MM.1S (cell line): Measurements from ENCODE around the gene CENPT.

Source experiments
- DNase-seq: peaks from one replicate; pipeline ENCODE4 v3.0.0-alpha.2; 2015
- H2AFZ ChIP-seq: fragments of 300-600 bp; sonication (generic); 2 replicates; pipeline ENCODE4 v1.6.0; 2016; ENCODE audit warnings: antibody characterized with exemption, low read length
- H3F3A ChIP-seq: fragments of 300-600 bp; sonication (generic); 2 replicates; pipeline ENCODE4 v1.6.1; 2016; ENCODE audit warnings: mild to moderate bottlenecking, antibody characterized with exemption, low read length, moderate library complexity, mixed read lengths; ENCODE audit not compliant: insufficient read depth
- H3K27ac ChIP-seq: fragments of 300-600 bp; sonication (generic); 2 replicates; pipeline ENCODE4 v1.5.1; 2016; ENCODE audit warnings: mild to moderate bottlenecking, low read length
- H3K27me3 ChIP-seq: fragments of 300-600 bp; sonication (generic); replicated peaks from 2 replicates; pipeline ENCODE4 v1.6.0; 2016; ENCODE audit warnings: low read length; ENCODE audit not compliant: insufficient read depth
- H3K36me3 ChIP-seq: fragments of 300-600 bp; sonication (generic); replicated peaks from 2 replicates; pipeline ENCODE4 v1.6.1; 2016; ENCODE audit warnings: mild to moderate bottlenecking, low read length, mixed read lengths; ENCODE audit not compliant: insufficient read depth
- H3K4me1 ChIP-seq: fragments of 300-600 bp; sonication (generic); 2 replicates; pipeline ENCODE4 v1.6.1; 2016; ENCODE audit warnings: low read length, mixed read lengths
- H3K4me2 ChIP-seq: fragments of 300-600 bp; sonication (generic); 2 replicates; pipeline ENCODE4 v1.6.0; 2016; ENCODE audit warnings: low read depth, low read length
- H3K4me3 ChIP-seq: fragments of 300-600 bp; sonication (generic); 2 replicates; pipeline ENCODE4 v1.5.1; 2016; ENCODE audit warnings: low read length, mixed read lengths
- H3K79me2 ChIP-seq: fragments of 300-600 bp; sonication (generic); 2 replicates; pipeline ENCODE4 v1.6.1; 2016; ENCODE audit warnings: mixed run types, low read length, mixed read lengths
- H3K9ac ChIP-seq: fragments of 300-600 bp; sonication (generic); 2 replicates; pipeline ENCODE4 v1.6.1; 2016; ENCODE audit warnings: low read length, mixed read lengths
- H3K9me2 ChIP-seq: fragments of 300-600 bp; sonication (generic); replicated peaks from 2 replicates; pipeline ENCODE4 v1.6.1; 2016; ENCODE audit warnings: mild to moderate bottlenecking, low read length, mixed read lengths; ENCODE audit not compliant: insufficient read depth
- H3K9me3 ChIP-seq: fragments of 300-600 bp; sonication (generic); replicated peaks from 2 replicates; pipeline ENCODE4 v1.6.1; 2016; ENCODE audit warnings: mild to moderate bottlenecking, low read length, mixed read lengths; ENCODE audit not compliant: insufficient read depth
- H4K20me1 ChIP-seq: fragments of 300-600 bp; sonication (generic); 2 replicates; pipeline ENCODE4 v1.6.1; 2016; ENCODE audit warnings: mild to moderate bottlenecking, low read length, moderate library complexity, mixed read lengths; ENCODE audit not compliant: insufficient read depth
- CTCF ChIP-seq: fragments of 300-600 bp; sonication (generic); IDR thresholded peaks from 2 replicates; pipeline ENCODE4 v1.5.1; 2016; ENCODE audit warnings: antibody characterized with exemption, low read length, mixed read lengths
- EZH2 ChIP-seq: fragments of 300-600 bp; sonication (generic); optimal IDR thresholded peaks from 2 replicates; pipeline ENCODE3; 2017; ENCODE audit warnings: low read depth, mild to moderate bottlenecking, antibody characterized with exemption, low read length, mixed read lengths
- EZH2phosphoT487 ChIP-seq: fragments of 300-600 bp; sonication (generic); IDR thresholded peaks from 2 replicates; pipeline ENCODE4 v1.6.1; 2018; ENCODE audit warnings: antibody characterized with exemption, low read length

The CENPT gene

GRCh38 chr16:67801241-67801640, 46.3 kb downstream of the CENPT start:
- no peaks in the 10 kb centered on the region for H3K27me3 ChIP-seq
- H3K9me2 ChIP-seq = no peaks in the 10 kb centered on the region
- no peaks in the 10 kb centered on the region for H4K20me1 ChIP-seq
- H3K79me2 ChIP-seq = peaks cover 89% of the 10 kb centered on the region
- TF ChIP-seq EZH2phosphoT487 (no peak), EZH2 (no peak)
- no peak overlapping the region for H3K9ac ChIP-seq
- no peak for DNase-seq
- H3K36me3 ChIP-seq = no peaks in the 10 kb centered on the region
- no peak overlapping the region for H3K4me3 ChIP-seq
- H2AFZ ChIP-seq = no peak overlapping the region
- H3K4me2 ChIP-seq = no peak overlapping the region
- no peak overlapping the region for H3K27ac ChIP-seq
- no peaks in the 10 kb centered on the region for H3K9me3 ChIP-seq
- H3F3A ChIP-seq = no peaks in the 10 kb centered on the region
- peaks cover 9% of the 10 kb centered on the region for H3K4me1 ChIP-seq

- Histone ChIP-seq H3K4me2 (no peak overlapping the region), H3K27ac (no peak overlapping the region), H3K36me3 (no peaks in the 10 kb centered on the region), H3K4me1 (peaks cover 8% of the 10 kb centered on the region), H3F3A (no peaks in the 10 kb centered on the region), H3K4me3 (no peak overlapping the region), H2AFZ (no peak overlapping the region), H3K9me3 (no peaks in the 10 kb centered on the region), H3K27me3 (no peaks in the 10 kb centered on the region), H3K9me2 (no peaks in the 10 kb centered on the region), H4K20me1 (no peaks in the 10 kb centered on the region), H3K79me2 (peaks cover 84% of the 10 kb centered on the region), H3K9ac (no peak overlapping the region)
- DNase-seq = no peak
- no peak for TF ChIP-seq EZH2phosphoT487
These were observed 47.1 kb downstream of the CENPT start for GRCh38 chr16:67800338-67800926.

GRCh38 chr16:67796099-67796718, 51.3 kb downstream of the CENPT start:
- Histone ChIP-seq H3K4me1 (no peaks in the 10 kb centered on the region), H3K9ac (no peak overlapping the region), H3F3A (no peaks in the 10 kb centered on the region), H3K4me2 (no peak overlapping the region), H3K79me2 (peaks cover 68% of the 10 kb centered on the region), H2AFZ (no peak overlapping the region), H3K9me3 (no peaks in the 10 kb centered on the region), H3K36me3 (no peaks in the 10 kb centered on the region), H3K27me3 (no peaks in the 10 kb centered on the region), H3K9me2 (no peaks in the 10 kb centered on the region), H3K4me3 (no peak overlapping the region), H4K20me1 (no peaks in the 10 kb centered on the region), H3K27ac (no peak overlapping the region)
- no peak for TF ChIP-seq EZH2phosphoT487
- TF ChIP-seq CTCF = no peak
- TF ChIP-seq EZH2 = no peak
- no peak for DNase-seq

GRCh38 chr16:67790071-67790470, 57.4 kb downstream of the CENPT start:
- Histone ChIP-seq H3F3A (no peaks in the 10 kb centered on the region), H3K4me1 (0 out of 2 replicates have a peak, but pooled peaks cover 3% of the 10 kb centered on the region), H3K9me2 (no peaks in the 10 kb centered on the region), H3K9ac (no peak overlapping the region), H3K79me2 (peaks cover 29% of the 10 kb centered on the region), H2AFZ (no peak overlapping the region), H3K4me3 (no peak overlapping the region), H3K36me3 (no peaks in the 10 kb centered on the region), H3K4me2 (no peak overlapping the region), H4K20me1 (no peaks in the 10 kb centered on the region), H3K9me3 (no peaks in the 10 kb centered on the region), H3K27me3 (no peaks in the 10 kb centered on the region), H3K27ac (no peak overlapping the region)
- DNase-seq = no peak
- TF ChIP-seq CTCF = no peak
- TF ChIP-seq EZH2 = no peak
- TF ChIP-seq EZH2phosphoT487 = no peak
